HEK293T (cell line): ENCODE results near the gene DHRS3.

Experiments used
- BHLHE40 ChIP-seq: fragments of 450-650 bp; IDR thresholded peaks from 2 replicates; pipeline ENCODE4 v1.6.1; 2016; ENCODE audit warnings: mild to moderate bottlenecking, moderate library complexity, borderline replicate concordance
- NFRKB ChIP-seq: fragments of 450-650 bp; IDR thresholded peaks from 2 replicates; pipeline ENCODE4 v1.6.1; 2016; ENCODE audit warnings: mild to moderate bottlenecking, moderate library complexity
- SP1 ChIP-seq: fragments of 450-650 bp; IDR thresholded peaks from 2 replicates; pipeline ENCODE4 v1.6.1; 2017
- SUZ12 ChIP-seq: fragments of 450-650 bp; IDR thresholded peaks from 2 replicates; pipeline ENCODE4 v1.6.1; 2016; ENCODE audit warnings: mild to moderate bottlenecking

DNA sequence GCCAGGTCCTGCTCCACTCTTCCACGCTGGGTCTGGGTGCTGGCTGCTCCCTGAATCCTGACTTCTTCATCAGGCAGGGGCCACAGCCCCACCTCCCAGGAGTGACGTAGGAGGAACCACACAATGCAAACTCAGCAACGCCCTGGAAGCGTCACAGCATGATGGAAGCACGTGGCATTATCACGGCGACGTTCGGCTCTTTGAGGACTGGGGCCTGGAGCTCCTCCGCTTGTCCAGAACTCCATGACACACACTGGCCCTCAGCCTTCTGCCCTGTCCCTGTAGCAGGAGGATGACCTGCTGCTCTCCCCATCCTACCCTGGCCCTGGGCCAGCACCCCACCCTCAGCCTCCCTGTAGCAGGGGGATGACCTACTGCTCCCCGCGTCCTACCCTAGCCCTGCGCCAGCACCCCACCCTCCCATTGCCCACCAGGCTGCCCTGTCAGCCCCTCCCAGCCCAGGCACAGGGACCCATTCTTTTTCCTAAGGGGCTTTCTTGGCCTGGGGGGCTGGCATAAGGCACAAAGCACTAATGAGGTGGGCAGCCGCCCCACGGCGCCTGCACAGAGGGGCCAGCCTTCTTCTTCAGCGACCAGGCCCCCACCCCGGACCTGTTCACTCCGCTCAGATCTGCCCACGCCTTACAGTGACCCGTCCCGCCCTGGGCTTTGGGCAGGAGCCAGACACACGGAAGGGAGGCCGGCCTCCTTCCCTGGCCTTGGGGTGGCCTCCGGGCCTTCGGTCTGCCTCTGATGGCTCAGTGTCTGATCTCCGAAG lies 65.7 kb downstream of the DHRS3 start:
- TF ChIP-seq BHLHE40 (no peak), NFRKB (no peak), SP1 (no peak), SUZ12 (no peak)
